HG03175 (cell line): ENCODE data around the gene INIP.
"Not testable (repeated sequence)": the region's sequence is repeated elsewhere in the genome, so short reads cannot be mapped to it uniquely, and the experiment has no call there.

Experiments used
- ATAC-seq: cut with Tn5 transposase; IDR thresholded peaks from one replicate; pipeline ENCODE4 v1.9.1; 2021; ENCODE audit warnings: mild to moderate bottlenecking, moderate library complexity; ENCODE audit not compliant: unreplicated experiment

Gene INIP

DNA sequence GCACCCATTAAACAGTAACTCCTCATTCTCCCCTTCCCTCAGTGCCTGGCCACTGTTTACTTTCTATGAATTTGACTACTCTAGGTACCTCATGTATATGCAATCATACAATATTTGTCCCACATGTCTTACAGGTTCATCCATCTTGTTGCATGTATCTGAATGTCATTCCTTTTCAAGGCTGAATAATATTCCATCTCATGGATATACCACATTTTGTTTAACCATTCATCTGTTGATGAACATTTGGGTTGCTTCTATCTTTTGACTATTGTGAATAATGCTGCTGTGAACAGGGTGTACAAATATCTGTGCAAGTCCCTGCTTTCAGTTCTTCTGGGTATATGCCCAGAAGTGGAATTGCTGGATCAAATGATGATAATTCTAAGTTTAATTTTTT is 40.9 kb downstream of the INIP start:
- ATAC-seq: no peak

DNA sequence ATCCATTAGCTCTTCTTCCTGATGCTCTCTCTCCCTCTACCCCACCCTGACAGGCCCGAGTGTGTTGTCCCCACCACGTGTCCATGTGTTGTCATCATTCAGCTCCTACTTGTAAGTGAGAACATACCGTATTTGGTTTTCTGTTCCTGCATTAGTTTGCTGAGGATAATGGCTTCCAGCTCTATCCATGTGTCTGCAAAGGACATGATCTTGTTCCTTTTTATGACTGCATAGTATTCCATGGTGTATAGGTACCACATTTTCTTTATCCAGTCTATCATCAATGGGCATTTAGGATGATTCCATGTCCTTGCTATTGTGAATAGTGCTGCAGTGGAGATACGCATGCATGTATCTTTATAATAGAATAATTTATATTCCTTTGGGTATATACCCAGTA is 44.7 kb downstream of the INIP start:
- not testable (repeated sequence) for ATAC-seq

DNA sequence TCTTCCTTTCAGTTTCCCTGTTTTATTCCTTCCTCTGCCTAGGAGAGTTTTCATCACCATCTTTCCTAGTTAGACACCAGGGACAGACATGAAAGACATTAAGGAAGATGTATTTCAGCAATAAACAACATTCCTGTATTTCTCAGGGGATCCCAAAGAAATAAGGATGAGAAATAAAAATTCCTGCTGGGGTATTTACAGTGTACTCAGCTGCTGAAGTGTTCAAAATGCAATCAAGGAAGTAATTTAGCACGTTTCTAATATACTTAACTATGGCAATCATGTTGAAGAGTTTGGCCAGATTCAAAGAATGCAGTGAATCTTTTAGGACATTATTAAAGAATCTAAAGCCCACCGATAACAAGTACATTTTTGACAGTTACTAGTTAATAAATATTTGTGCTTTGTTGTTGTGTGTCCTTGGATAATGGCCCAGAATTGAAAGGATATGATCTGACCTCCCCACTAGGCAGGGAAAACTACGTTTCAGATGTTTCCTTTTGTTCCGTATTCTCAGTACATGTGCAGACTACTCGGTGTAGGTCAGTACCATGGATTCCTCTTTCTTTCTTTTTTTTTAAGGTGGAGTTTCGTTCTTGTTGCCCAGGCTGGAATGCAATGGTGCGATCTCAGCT is 46.8 kb downstream of the INIP start:
- ATAC-seq: no peak

DNA sequence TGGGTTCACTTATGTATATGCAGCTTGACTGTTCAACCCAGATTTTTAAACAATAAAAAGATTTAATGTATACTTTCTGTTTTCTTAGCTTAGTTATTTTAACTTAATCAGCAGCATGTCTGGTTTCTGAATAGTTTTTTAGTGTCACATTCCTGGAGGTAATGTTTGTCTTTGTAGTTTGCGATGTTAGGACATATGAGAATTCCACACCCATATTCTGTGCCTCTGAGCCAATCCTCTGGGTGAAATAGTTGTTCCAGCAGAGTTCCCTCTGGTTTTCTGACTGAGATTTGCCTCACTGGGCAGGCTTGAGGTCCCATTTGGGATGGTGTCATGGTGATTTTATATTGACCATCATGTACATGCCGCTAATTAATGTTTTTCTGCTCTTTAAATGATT is 48.6 kb downstream of the INIP start:
- no peak for ATAC-seq

- ATAC-seq: no peak
These were observed 52.6 kb downstream of the INIP start for GRCh38 chr9:112665347-112665746.

DNA sequence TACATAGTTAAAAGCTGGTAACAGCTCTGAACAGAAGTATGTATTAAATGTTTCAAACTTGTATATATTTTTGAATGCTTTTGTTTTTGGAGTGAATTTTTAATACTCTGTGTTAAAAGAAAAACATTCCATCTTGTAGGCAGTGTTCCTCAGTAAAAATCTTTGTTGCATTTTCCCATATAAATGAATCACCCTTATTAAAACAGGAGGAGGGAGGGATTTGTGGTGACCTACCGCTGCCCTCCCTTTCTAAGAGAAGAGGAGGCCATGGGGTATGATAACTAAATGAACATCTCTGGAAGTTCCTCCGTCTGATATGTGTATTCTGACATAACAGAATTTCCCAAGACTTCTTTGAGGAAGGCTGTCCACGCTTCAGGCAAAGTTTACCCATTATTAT is 53.4 kb downstream of the INIP start:
- ATAC-seq: no peak

DNA sequence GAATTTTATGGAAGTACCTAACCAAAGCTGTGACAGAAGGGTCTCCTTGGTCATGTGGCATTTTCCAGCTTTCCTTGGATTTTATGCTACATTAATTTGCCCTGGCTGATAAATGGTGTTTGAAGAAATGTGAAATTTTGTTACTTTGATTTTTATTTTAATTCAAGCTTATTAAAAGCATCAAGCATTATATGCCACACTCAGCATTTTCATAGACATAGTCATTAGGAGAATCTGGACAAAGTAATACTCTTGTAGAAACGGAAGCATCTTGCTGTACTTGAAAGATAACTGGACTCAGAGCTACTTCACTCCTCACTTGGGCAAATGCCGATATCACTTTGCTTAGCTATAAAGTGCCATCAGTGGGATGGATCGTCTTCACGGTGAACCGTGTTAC is 54.2 kb downstream of the INIP start:
- no peak for ATAC-seq

DNA sequence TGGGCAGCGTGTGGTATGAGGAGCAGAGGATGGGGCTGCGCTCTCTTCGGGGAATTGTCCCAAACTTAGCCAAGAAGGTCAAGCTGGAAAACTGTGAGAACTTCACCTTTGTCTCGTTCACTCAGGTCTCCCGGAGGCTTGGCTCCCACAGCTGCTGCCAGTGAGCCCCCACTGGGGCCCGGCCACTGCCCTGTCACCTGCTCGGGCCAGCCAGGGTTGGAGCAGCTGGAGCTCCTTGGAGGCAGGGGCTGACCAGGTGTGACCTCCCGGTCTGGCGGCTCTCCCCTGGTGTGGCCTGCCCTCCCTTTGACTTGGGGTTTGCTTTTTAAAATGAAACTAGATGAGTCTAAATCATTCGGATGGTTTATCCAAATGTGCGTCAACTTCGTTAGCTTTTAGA is 58.0 kb downstream of the INIP start:
- no peak for ATAC-seq

DNA sequence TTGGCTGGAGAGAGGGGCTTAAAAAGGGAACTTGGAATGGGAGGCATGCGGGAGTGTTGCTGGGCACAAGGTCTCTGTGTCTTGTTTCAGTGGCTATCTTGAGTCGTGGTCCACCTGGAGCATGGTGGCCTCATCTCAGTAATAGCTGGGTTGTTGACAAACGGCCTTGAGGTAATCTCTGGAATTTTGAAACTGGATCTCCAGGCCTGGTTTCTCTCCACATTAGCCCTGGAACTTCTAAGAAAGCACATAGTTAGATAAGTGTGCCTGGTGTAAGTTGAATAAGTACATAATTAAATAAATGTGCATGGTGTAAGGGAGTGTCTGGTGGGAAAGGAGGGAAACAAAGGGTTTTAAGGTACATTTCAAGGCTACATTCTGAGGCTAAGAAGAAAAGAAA is 62.2 kb downstream of the INIP start:
- ATAC-seq: no peak

DNA sequence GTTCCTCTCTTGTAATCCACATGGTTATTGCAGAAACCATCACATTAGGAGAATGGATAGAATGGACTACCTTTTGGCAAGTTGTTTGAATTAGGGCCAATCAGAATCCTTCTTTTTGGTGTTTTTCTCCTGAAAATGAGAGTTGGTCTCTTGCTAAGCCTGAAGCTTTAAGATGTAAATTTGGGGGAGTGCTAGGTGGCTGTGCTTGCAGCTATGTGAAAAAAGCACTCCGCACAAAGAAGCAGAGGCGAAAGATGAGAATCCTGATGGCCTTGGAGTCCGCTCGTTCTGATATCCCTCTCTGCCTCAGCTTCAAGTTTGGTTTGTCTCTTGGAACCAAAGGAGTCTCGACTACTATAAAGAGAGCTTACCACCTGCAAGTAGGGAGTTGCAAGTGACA is 63.6 kb downstream of the INIP start:
- no peak for ATAC-seq

DNA sequence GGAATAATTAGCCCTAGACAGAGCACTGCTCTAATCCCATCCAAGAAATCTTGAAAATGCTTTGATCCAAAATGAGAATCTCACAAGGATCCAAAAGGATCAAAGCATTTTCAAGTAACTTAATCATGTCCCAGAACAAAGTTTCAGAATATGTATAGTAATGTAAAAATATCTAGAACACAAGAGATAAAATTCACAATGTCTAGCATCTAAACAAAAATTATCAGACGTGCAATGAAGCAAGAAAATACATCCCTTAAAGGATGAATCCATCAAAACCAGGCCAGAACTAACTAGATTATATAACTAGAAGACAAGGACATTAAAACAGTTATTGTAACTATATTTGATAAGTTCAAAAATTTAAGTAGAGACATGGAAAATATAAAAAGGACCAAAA is 69.3 kb downstream of the INIP start:
- no peak for ATAC-seq

DNA sequence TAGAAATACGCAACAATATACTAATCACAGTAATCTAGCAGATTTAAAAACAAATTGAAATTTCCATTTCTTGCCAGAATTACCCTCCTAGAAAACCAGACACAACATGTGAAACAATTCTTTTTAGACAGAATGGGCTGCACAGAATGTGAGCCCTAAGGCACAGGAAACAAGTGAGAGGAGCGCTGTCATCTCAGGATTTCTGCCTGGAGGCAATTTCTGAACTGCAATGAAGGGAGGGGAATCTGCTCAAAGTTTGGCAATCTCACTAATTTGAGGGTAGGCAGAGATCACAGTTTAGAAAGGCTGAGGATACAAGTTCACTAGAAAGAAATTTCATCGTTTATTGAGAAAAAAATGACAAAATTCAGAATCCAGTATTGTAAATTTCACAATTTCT is 70.3 kb downstream of the INIP start:
- no peak for ATAC-seq

DNA sequence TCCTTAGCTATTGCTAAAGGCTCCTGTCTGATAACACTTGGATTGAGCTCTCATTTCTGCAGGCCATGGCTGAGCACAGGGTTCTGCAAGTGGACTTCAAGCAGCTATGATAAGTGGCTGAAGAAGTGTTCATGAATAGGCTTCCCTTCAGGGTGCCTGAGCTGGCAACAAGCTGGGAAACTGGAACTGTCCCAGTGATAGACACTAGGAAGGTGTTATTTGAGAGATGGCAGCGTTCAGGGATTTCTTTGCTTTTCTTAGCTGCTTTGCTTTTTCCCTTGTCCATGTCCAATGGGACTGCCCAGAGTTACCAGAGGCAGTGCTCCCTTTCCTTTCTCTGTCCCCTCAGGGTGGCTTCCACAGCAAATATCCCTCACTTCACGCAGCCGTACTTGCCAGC is 75.8 kb downstream of the INIP start:
- no peak for ATAC-seq

GRCh38 chr9:112640311-112640710 is 77.6 kb downstream of the INIP start:
- no peak for ATAC-seq
